ENCODE data around the gene RPS6KA2. TPM values are rescaled to one million over a fixed set of nuclear protein-coding genes. Genes with fewer than 3 reads are reported as not detected.

RPS6KA2 gene
- total and polyA plus RNA-seq, 2 donors (not counting 3 experiments of a cell fraction or from before 2014, with no cell fraction given), result 54.5 to 75.8 TPM

GRCh38 chr6:166553563-166554271 lies 73.3 kb downstream of the RPS6KA2 start:
- Histone ChIP-seq H3K4me3 (replicated peaks in 1 of 3; ENCODE audit: insufficient read depth in 1 of 3, low read depth in 1 of 3, low read length in 3 of 3) (no peak overlapping the region), H3K9me1 (replicated peaks; ENCODE audit: control insufficient read depth, extremely low read depth, insufficient read depth, low read length) (no peaks in the 10 kb centered on the region), H3K4me2 (ENCODE audit: insufficient read depth, low read length) (no peak overlapping the region), H4K20me1 (replicated peaks; ENCODE audit: control insufficient read depth, extremely low read depth, insufficient read depth, low read length) (no peaks in the 10 kb centered on the region), H3K36me3 (ENCODE audit: control insufficient read depth in 2 of 2, extremely low read depth in 1 of 2, insufficient read depth in 2 of 2, low read length in 2 of 2) (no peaks in the 10 kb centered on the region), H2AFZ (ENCODE audit: low read depth, low read length) (no peak overlapping the region), H3K9me3 (replicated peaks; ENCODE audit: control insufficient read depth, insufficient read depth, low read length) (no peaks in the 10 kb centered on the region), H3K27ac (ENCODE audit: insufficient read depth, low read depth, low read length) (no peak overlapping the region), H3K9ac (replicated peaks; ENCODE audit: extremely low read depth, insufficient read depth, low read length) (no peak overlapping the region), H3K27me3 (ENCODE audit: control insufficient read depth in 2 of 2, insufficient read depth in 2 of 2, low read length in 2 of 2) (no peaks in the 10 kb centered on the region), H3K4me1 (ENCODE audit: control insufficient read depth, extremely low read depth, insufficient read depth, low read length) (peaks cover 26% of the 10 kb centered on the region), H3K79me2 (ENCODE audit: control insufficient read depth, insufficient read depth, low read length) (peaks cover 3% of the 10 kb centered on the region)
- CTCF ChIA-PET, result interaction anchor here (0.8 to 1.6 kb wide), 3 partner anchors 19 to 69 kb away, joined by 3 to 4 read pairs (median 3); no protein-coding TSS in a partner anchor
- no TSS peak for BruUV-seq (replicated peaks)
- dilution Hi-C loops (cut with MboI; ENCODE audit: extremely low pct_ligation_motif_present, low sequenced_read_pairs) (no loop called here), intact Hi-C loops (cut with micrococcal nuclease) (no loop called here)
- TF ChIP-seq FOS (IDR thresholded peaks at IDR 0.05; ENCODE audit: borderline replicate concordance, insufficient read depth, low read length), result no peak
- no peak for TF ChIP-seq GATA2 (IDR thresholded peaks at IDR 0.05; ENCODE audit: insufficient read depth, insufficient read length, low read depth, low read length)
- no peak for TF ChIP-seq POLR2A (IDR thresholded peaks at IDR 0.05; ENCODE audit: low read depth, low read length)
- TF ChIP-seq JUN (IDR thresholded peaks at IDR 0.05; ENCODE audit: borderline replicate concordance, insufficient read depth, insufficient read length, low read depth), result no peak
- TF ChIP-seq CTCF (IDR thresholded peaks at IDR 0.05; ENCODE audit: extremely low read depth in 1 of 2, insufficient read depth in 1 of 2, low read depth in 1 of 2, low read length in 2 of 2), result no peak
- no peak for TF ChIP-seq MAX (IDR thresholded peaks at IDR 0.05; ENCODE audit: insufficient read depth, insufficient read length)
- TF ChIP-seq POLR2AphosphoS5 (IDR thresholded peaks at IDR 0.05; ENCODE audit: insufficient read depth, low read depth, low read length), result no peak
- no peak for TF ChIP-seq MYC (IDR thresholded peaks at IDR 0.05; ENCODE audit: low read depth, low read length)
- no peak for TF ChIP-seq EZH2 (IDR thresholded peaks at IDR 0.05; ENCODE audit: borderline replicate concordance, low read depth, low read length, severe bottlenecking)
- DNase-seq (ENCODE audit: low read depth, low spot score), result no peak
- POLR2A ChIA-PET, result no interaction called here
- no peak for FAIRE-seq

All from endothelial cell of umbilical vein (primary cell).